ENCODE data around the gene DTWD2. TPM values are rescaled to one million over a fixed set of nuclear protein-coding genes. Genes with fewer than 3 reads are reported as not detected.

Gene DTWD2
- polyA plus RNA-seq, 1 of the 3 experiments (the other 2 are of a cell fraction) = 2.5 TPM

DNA sequence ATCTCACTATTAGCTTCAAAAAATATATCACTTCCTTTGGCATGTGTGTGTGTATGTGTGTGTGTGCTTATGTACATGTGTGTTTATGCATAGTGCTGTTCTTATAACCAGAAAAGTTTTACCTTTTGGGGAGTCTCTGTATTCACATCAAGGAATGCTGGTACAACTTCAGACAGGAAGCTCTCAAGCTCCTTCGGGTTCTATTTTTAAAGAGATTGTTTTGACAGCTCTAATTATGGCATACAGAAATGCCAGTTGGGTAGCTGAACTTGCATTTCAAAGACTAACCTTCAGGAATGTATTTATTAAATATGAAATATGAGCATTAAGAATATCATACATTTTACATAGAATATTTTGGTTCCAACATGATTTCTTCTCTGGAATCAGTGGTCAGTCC is 163.1 kb downstream of the DTWD2 start:
- Histone ChIP-seq H2AFZ (ENCODE audit: low read depth) (no peak overlapping the region), H3K27me3 (ENCODE audit: insufficient read depth) (no peaks in the 10 kb centered on the region), H3K9me3 (no peaks in the 10 kb centered on the region), H3K27ac (ENCODE audit: low read depth in 2 of 2, low read length in 1 of 2) (no peak overlapping the region), H3K4me1 (ENCODE audit: control insufficient read depth in 1 of 2, insufficient read depth in 2 of 2, low read depth in 1 of 2, low read length in 1 of 2) (no peaks in the 10 kb centered on the region), H3K9ac (no peak overlapping the region), H3K4me2 (no peak overlapping the region), H3K36me3 (replicated peaks in 1 of 2; ENCODE audit: control insufficient read depth in 1 of 2, insufficient read depth in 2 of 2, low read length in 1 of 2) (no peaks in the 10 kb centered on the region), H3F3A (replicated peaks; ENCODE audit: insufficient read depth) (no peaks in the 10 kb centered on the region), H3K9me2 (no peaks in the 10 kb centered on the region), H3K79me2 (ENCODE audit: insufficient read depth) (no peaks in the 10 kb centered on the region), H4K20me1 (ENCODE audit: insufficient read depth) (no peaks in the 10 kb centered on the region), H3K4me3 (ENCODE audit: low read depth in 2 of 2, low read length in 1 of 2) (no peak overlapping the region)
- WGBS (ENCODE audit: low lambda C conversion rate) = 80% methylated on average over 1 of the region's 1 CpG
- no peak for TF ChIP-seq SMC3 (IDR thresholded peaks at IDR 0.05; ENCODE audit: low read depth, low read length)
- no peak for TF ChIP-seq TEAD4 (IDR thresholded peaks at IDR 0.05; ENCODE audit: borderline replicate concordance, insufficient read depth)
- TF ChIP-seq RFX5 (IDR thresholded peaks at IDR 0.05; ENCODE audit: low read length) = no peak
- no peak for TF ChIP-seq RCOR1 (IDR thresholded peaks at IDR 0.05; ENCODE audit: low read length)
- no peak for TF ChIP-seq NRF1 (IDR thresholded peaks at IDR 0.05; ENCODE audit: low read depth, low read length)
- TF ChIP-seq EP300 (IDR thresholded peaks at IDR 0.05; ENCODE audit: borderline replicate concordance in 1 of 2, low read depth in 1 of 2, low read length in 1 of 2) = no peak
- TF ChIP-seq, protein P1, sequence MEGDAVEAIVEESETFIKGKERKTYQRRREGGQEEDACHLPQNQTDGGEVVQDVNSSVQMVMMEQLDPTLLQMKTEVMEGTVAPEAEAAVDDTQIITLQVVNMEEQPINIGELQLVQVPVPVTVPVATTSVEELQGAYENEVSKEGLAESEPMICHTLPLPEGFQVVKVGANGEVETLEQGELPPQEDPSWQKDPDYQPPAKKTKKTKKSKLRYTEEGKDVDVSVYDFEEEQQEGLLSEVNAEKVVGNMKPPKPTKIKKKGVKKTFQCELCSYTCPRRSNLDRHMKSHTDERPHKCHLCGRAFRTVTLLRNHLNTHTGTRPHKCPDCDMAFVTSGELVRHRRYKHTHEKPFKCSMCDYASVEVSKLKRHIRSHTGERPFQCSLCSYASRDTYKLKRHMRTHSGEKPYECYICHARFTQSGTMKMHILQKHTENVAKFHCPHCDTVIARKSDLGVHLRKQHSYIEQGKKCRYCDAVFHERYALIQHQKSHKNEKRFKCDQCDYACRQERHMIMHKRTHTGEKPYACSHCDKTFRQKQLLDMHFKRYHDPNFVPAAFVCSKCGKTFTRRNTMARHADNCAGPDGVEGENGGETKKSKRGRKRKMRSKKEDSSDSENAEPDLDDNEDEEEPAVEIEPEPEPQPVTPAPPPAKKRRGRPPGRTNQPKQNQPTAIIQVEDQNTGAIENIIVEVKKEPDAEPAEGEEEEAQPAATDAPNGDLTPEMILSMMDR (IDR thresholded peaks at IDR 0.05) = no peak
- no peak for TF ChIP-seq FOXM1 (IDR thresholded peaks at IDR 0.05; ENCODE audit: low read depth)
- no peak for TF ChIP-seq MEF2A (IDR thresholded peaks at IDR 0.05; ENCODE audit: borderline replicate concordance, low read depth)
- TF ChIP-seq TAF1 (IDR thresholded peaks at IDR 0.05; ENCODE audit: borderline replicate concordance, low read depth, low read length) = no peak
- POLR2A ChIA-PET = no interaction called here
- DNase-seq = no peak
- CTCF ChIA-PET = interaction anchor here (0.9 to 1.0 kb wide), 2 partner anchors 45 to 131 kb away, joined by 3 read pairs; no protein-coding TSS in a partner anchor

DNA sequence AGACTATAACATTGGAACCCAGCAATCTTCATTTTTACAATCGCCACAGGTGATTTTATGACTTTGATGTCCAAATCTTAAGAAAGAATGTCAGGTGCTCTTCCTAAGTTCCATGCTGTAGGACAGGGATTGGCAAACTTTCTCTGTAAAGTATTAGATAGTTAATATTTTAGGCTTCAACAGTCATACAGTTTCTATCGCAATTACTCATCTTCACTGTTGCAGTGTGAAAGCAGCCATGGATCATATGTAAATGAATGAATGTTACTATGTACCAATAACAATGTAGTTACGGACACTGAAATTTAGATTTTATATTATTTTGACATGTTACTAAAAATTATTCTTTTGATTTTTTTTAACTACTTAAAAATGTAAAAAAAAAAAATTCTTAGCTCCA is 169.7 kb downstream of the DTWD2 start:
- H3K79me2 ChIP-seq (ENCODE audit: insufficient read depth) = no peaks in the 10 kb centered on the region
- H3K4me2 ChIP-seq = no peak overlapping the region
- WGBS (ENCODE audit: low lambda C conversion rate) = 74% methylated on average over 3 of the region's 3 CpGs
- H3K27ac ChIP-seq (ENCODE audit: low read depth in 2 of 2, low read length in 1 of 2) = no peak overlapping the region
- ChIA-PET CTCF (no interaction called here), POLR2A (no interaction called here)
- no peaks in the 10 kb centered on the region for H3F3A ChIP-seq (replicated peaks; ENCODE audit: insufficient read depth)
- H3K4me3 ChIP-seq (ENCODE audit: low read depth in 2 of 2, low read length in 1 of 2) = no peak overlapping the region
- H3K4me1 ChIP-seq (ENCODE audit: control insufficient read depth in 1 of 2, insufficient read depth in 2 of 2, low read depth in 1 of 2, low read length in 1 of 2) = no peaks in the 10 kb centered on the region
- H4K20me1 ChIP-seq (ENCODE audit: insufficient read depth) = no peaks in the 10 kb centered on the region
- no peaks in the 10 kb centered on the region for H3K36me3 ChIP-seq (replicated peaks in 1 of 2; ENCODE audit: control insufficient read depth in 1 of 2, insufficient read depth in 2 of 2, low read length in 1 of 2)
- no peaks in the 10 kb centered on the region for H3K9me3 ChIP-seq
- no peak overlapping the region for H3K9ac ChIP-seq
- H3K9me2 ChIP-seq = no peaks in the 10 kb centered on the region
- no peak overlapping the region for H2AFZ ChIP-seq (ENCODE audit: low read depth)
- DNase-seq = no peak
- TF ChIP-seq CHD2 (IDR thresholded peaks at IDR 0.05; ENCODE audit: low read length, partially characterized antibody) = no peak
- TF ChIP-seq RAD21 (IDR thresholded peaks at IDR 0.05; ENCODE audit: low read length) = no peak
- no peak for TF ChIP-seq EZH2phosphoT487 (IDR thresholded peaks at IDR 0.05; ENCODE audit: borderline replicate concordance, low read depth)
- no peak for TF ChIP-seq SMC3 (IDR thresholded peaks at IDR 0.05; ENCODE audit: low read depth, low read length)
- TF ChIP-seq, protein P2, sequence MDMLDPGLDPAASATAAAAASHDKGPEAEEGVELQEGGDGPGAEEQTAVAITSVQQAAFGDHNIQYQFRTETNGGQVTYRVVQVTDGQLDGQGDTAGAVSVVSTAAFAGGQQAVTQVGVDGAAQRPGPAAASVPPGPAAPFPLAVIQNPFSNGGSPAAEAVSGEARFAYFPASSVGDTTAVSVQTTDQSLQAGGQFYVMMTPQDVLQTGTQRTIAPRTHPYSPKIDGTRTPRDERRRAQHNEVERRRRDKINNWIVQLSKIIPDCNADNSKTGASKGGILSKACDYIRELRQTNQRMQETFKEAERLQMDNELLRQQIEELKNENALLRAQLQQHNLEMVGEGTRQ (IDR thresholded peaks at IDR 0.05; ENCODE audit: borderline replicate concordance, low read depth, low read length) = no peak
- TF ChIP-seq, protein P3, sequence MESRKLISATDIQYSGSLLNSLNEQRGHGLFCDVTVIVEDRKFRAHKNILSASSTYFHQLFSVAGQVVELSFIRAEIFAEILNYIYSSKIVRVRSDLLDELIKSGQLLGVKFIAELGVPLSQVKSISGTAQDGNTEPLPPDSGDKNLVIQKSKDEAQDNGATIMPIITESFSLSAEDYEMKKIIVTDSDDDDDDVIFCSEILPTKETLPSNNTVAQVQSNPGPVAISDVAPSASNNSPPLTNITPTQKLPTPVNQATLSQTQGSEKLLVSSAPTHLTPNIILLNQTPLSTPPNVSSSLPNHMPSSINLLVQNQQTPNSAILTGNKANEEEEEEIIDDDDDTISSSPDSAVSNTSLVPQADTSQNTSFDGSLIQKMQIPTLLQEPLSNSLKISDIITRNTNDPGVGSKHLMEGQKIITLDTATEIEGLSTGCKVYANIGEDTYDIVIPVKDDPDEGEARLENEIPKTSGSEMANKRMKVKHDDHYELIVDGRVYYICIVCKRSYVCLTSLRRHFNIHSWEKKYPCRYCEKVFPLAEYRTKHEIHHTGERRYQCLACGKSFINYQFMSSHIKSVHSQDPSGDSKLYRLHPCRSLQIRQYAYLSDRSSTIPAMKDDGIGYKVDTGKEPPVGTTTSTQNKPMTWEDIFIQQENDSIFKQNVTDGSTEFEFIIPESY (IDR thresholded peaks at IDR 0.05; ENCODE audit: borderline replicate concordance, low read depth) = no peak
- TF ChIP-seq EP300 (IDR thresholded peaks at IDR 0.05; ENCODE audit: borderline replicate concordance in 1 of 2, low read depth in 1 of 2, low read length in 1 of 2) = no peak
- no peak for TF ChIP-seq RCOR1 (IDR thresholded peaks at IDR 0.05; ENCODE audit: low read length)
- TF ChIP-seq GABPA (IDR thresholded peaks at IDR 0.05; ENCODE audit: low read depth) = no peak
- TF ChIP-seq, protein P1 (IDR thresholded peaks at IDR 0.05) = no peak
- TF ChIP-seq NRF1 (IDR thresholded peaks at IDR 0.05; ENCODE audit: low read depth, low read length) = no peak
- TF ChIP-seq TCF12 (IDR thresholded peaks at IDR 0.05) = no peak
- no peak for TF ChIP-seq FOSL2 (IDR thresholded peaks at IDR 0.05; ENCODE audit: borderline replicate concordance, low read depth)
- no peak for TF ChIP-seq JUND (IDR thresholded peaks at IDR 0.05)
- H3K27me3 ChIP-seq (ENCODE audit: insufficient read depth) = no peaks in the 10 kb centered on the region

All from SK-N-SH (cell line).